ENCODE measurements around the gene ARL11.
"Not testable (repeated sequence)": the region's sequence is repeated elsewhere in the genome, so short reads cannot be mapped to it uniquely, and the experiment has no call there.

The ARL11 gene

DNA sequence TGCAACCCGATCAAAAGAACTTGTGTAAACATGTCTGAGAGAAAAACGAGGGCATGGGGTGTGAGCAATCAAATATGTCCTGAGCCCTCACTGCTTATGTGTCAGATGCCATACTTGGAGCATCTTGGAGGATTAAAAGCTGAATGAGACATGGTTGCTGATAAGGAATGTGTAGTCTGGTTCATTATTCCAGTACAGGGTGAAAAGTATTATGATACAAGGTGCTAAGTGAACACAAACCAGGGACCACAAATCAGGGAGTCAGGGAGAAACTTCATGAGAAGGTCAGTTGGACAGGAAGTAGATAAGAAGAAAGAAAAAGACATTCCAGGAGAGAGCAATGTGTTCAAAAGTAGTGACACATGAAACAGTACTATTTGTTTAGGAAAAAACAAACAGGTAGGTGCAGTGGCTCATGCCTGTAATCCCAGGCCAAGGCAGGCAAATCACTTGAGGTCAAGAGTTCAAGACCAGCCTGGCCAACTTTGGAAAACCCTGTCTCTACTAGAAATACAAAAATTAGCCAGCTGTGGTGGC lies 40.9 kb upstream of the ARL11 start:
- FAIRE-seq (no peak), DNase-seq (ENCODE audit: insufficient read length, low spot score) (no peak)
- TF ChIP-seq, protein P1, sequence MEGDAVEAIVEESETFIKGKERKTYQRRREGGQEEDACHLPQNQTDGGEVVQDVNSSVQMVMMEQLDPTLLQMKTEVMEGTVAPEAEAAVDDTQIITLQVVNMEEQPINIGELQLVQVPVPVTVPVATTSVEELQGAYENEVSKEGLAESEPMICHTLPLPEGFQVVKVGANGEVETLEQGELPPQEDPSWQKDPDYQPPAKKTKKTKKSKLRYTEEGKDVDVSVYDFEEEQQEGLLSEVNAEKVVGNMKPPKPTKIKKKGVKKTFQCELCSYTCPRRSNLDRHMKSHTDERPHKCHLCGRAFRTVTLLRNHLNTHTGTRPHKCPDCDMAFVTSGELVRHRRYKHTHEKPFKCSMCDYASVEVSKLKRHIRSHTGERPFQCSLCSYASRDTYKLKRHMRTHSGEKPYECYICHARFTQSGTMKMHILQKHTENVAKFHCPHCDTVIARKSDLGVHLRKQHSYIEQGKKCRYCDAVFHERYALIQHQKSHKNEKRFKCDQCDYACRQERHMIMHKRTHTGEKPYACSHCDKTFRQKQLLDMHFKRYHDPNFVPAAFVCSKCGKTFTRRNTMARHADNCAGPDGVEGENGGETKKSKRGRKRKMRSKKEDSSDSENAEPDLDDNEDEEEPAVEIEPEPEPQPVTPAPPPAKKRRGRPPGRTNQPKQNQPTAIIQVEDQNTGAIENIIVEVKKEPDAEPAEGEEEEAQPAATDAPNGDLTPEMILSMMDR (IDR thresholded peaks at IDR 0.05; ENCODE audit: insufficient read depth, missing control alignments) = no peak

DNA sequence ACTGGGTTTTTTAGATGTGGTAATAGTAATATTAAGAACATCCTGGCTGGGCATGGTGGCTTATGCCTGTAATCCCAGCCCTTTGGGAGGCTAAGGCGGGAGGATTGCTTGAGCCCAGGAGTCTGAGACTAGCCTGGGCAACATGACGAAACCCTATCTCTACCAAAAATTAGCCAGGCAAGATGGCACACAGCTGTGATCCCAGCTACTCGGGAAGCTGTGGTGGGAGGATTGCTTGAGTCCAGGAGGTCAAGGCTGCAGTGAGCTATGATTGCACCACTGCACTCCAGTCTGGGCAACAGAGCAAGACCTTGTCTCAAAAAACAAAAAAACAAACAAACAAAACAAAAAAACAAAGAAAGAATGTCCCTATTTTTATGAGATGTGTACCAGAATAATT lies 37.6 kb upstream of the ARL11 start:
- not testable (repeated sequence) for FAIRE-seq; DNase-seq (ENCODE audit: insufficient read length, low spot score)

DNA sequence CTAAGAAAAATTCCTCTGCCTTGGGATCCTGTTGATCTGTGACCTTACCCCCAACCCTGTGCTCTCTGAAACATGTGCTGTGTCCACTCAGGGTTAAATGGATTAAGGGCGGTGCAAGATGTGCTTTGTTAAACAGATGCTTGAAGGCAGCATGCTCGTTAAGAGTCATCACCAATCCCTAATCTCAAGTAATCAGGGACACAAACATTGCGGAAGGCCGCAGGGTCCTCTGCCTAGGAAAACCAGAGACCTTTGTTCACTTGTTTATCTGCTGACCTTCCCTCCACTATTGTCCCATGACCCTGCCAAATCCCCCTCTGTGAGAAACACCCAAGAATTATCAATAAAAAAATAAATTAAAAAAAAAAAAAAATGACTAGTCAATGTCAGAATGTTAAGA lies 34.4 kb upstream of the ARL11 start:
- DNase-seq (ENCODE audit: insufficient read length, low spot score); FAIRE-seq: not testable (repeated sequence)

DNA sequence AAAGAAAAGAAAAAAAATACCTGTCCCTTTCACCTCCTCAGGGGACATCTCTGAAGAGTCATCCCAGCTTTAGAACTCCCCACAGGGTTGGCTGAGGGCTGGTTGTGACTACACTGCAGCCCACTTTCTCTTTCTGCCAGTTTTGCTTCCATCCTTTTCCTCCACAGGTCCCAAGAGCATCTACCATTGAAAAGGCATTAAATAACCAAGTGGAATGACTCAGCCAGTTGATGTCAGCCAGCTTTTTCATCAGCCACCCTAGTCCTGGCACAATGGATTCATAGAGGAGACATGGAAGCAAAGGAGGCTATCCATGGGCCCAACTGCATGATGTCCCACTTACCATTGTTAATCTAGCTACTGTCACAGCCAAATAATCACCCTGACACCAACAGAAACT lies 33.7 kb upstream of the ARL11 start:
- TF ChIP-seq, protein P1 (IDR thresholded peaks at IDR 0.05; ENCODE audit: insufficient read depth, missing control alignments) = no peak
- DNase-seq (ENCODE audit: insufficient read length, low spot score) (no peak), FAIRE-seq (no peak)

DNA sequence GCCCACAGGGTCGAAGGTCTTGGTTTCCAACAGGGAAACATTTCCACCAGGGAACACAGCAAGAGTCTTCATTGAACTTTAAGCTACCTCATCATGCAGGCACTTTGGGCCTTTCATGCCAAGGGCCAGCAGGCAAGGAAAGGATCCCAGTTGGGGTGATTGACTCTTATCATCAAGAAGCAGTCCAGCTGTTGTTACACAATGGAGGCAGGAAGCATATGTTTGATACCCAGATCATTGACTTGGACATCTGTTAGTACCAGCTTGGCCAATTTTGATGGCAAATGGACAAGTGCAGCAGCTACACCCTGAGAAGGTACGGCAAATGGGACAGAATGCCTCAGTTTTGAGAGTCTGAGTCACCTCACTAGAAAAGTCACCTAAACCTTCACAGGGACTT lies 32.1 kb upstream of the ARL11 start:
- DNase-seq (ENCODE audit: insufficient read length, low spot score) (no peak), FAIRE-seq (no peak)
- TF ChIP-seq, protein P1 (IDR thresholded peaks at IDR 0.05; ENCODE audit: insufficient read depth, missing control alignments) = no peak

DNA sequence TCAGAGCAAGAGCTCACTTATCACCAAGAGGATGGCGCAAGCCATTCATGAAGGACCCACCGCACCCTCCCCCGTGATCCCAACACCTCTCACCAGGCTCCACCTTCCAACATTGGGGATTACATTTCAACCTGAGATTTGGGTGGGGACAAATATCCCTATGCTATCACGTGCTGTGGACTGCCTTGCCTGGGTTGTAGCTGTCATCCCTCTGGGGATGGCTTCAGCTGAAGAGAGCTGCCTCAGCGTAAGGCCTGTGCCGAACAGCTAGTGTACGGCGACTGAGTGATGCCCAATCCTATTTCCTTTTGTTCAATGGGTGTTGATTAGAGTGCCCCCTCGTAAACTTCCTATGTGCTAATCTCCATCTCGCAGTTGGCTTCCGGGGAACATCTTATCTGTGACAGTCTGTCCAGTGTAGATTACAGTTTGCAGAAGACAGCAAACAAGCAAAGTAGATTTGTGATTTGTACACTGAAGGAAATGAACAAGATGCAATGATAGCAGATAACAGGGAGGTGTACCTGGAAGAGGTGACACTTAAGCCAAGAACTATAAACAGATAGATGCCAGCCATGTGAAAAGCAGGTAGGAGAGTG lies 31.2 kb upstream of the ARL11 start:
- TF ChIP-seq, protein P1 (IDR thresholded peaks at IDR 0.05; ENCODE audit: insufficient read depth, missing control alignments) = no peak
- DNase-seq (ENCODE audit: insufficient read length, low spot score) = no peak
- FAIRE-seq = no peak

DNA sequence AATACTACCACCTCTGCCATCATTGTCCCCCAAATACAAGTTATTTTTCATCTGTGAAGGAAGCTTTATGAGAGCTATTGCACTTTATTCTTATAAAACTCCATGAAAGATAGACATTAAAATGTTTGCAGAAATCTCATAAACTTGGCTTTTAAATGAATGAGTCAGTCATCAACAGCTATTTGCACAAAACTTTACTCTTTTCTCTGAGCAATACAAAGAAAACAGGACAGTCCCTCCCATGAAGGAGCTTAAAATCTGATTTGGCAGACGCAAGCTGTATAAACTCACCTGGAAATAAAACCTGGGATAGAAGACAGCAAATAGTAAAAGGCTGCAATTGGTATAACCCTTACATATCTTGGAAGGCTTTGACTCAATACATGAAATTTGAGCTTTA lies 26.3 kb upstream of the ARL11 start:
- TF ChIP-seq, protein P1 (IDR thresholded peaks at IDR 0.05; ENCODE audit: insufficient read depth, missing control alignments) = no peak
- FAIRE-seq = no peak
- DNase-seq (ENCODE audit: insufficient read length, low spot score) = no peak

DNA sequence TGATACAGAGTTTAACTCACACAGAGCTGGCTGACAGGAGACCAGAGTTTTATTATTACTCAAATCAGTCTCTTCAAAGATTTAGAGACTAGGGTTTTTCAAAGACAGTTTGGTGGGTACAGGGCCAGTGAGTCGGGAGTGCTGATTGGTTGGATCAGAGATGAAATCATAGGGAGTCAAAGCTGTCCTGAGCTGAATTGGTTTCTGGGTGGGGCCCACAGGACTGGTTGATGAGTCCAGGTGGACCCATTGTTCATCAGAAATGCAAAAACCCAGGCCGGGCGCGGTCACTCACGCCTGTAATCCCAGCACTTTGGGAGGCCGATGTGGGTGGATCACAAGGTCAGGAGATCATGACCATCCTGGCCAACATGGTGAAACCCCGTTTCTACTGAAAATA lies 25.7 kb upstream of the ARL11 start:
- FAIRE-seq; DNase-seq (ENCODE audit: insufficient read length, low spot score): not testable (repeated sequence)

DNA sequence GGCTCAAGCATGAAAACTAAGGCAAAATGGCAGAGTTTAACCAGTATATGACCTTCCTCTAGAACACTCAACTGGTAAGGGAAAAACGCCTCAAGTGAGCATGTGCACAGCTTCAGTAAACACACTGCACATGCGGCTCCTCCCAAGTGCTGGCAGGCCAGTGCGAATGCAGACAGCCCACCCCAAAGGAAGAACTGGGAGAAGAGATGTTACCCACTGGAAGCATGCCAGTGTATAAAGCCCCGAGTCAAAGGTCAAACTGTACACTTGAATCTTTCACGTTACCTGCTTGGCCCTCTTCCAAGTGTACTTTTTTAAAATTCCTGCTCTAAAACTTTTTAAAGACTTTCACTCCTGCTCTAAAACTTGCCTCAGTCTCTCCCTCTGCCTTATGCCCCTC lies 23.7 kb upstream of the ARL11 start:
- DNase-seq (ENCODE audit: insufficient read length, low spot score) (no peak), FAIRE-seq (no peak)
- TF ChIP-seq, protein P1 (IDR thresholded peaks at IDR 0.05; ENCODE audit: insufficient read depth, missing control alignments) = no peak

Data from D721Med (cell line).